Brain pericyte (primary cell): ENCODE data around the gene SMYD5.
A peak's percentile ranks its signal among the peaks of the same experiment; 100 is the strongest.

ENCODE experiments used
- DNase-seq: peaks from one replicate; pipeline ENCODE4 v3.0.0-alpha.2; 2012; ENCODE audit warnings: low read depth, low spot score

The SMYD5 gene

GRCh38 chr2:73205611-73206010, 8.4 kb upstream of the SMYD5 start:
- no peak for DNase-seq

GRCh38 chr2:73208258-73208657, 5.8 kb upstream of the SMYD5 start:
- no peak for DNase-seq

GRCh38 chr2:73210019-73210418, 4.0 kb upstream of the SMYD5 start:
- DNase-seq: no peak

GRCh38 chr2:73210696-73211095, 3.3 kb upstream of the SMYD5 start:
- no peak for DNase-seq

DNA sequence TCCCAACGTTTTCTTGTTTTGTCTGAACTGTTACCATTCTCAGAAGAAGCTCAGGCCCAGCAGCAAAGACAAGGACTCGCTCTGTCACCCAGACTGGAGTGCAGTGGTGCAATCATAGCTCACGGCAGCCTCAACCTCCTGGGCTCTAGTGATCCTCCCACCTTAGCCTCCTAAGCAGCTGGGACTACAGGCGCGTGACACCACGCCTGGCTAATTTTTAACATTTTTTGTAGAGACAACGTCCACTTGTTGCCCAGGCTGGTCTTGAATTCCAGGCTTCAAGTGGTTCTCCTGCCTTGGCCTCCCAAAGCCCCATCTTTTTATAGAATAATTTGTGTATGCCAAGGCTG, 2.0 kb upstream of the SMYD5 start:
- no peak for DNase-seq

GRCh38 chr2:73212448-73213176, 1.4 kb upstream of the SMYD5 start:
- peak; percentile 34 for DNase-seq

GRCh38 chr2:73215254-73215653, 1.2 kb downstream of the SMYD5 start:
- no peak for DNase-seq

DNA sequence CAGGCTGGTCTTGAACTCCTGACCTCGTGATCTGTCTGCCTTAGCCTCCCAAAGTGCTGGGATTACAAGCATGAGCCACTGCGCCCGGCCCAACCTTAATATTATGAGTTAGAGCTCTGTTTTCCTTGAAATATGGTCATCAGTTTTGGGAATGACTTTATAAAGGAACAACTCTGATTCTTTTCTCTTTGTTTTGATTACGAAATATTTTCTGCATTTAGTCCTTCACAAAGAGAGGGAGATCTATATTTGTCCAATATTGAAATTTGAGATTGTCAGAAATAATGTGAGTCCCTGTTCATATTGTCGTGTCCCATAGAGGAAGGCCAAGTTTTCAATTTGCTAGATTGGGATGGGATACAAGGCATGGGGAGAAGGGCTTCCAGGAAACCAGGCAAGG, 3.1 kb downstream of the SMYD5 start:
- no peak for DNase-seq

- DNase-seq: no peak
Measured at GRCh38 chr2:73217826-73218225, 3.8 kb downstream of the SMYD5 start.

DNA sequence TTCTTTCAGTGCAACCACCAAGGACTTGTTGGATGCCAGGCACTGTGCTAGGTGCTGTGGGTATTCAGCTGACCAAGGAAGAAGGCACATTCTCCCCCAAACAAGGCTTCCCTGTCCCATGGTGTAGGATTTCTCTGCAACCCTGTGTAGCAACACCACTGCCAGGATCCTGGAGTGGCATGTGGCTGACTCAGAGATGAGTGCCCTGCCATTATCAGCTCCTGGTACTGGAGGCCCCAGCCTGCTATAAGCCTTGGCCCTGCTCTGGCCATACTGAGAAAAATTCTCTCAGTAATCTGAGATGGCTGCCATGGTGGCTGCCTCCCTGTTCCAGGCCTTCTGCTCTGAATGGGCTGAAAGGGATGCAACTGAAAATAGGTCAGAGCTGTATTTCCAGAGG, 4.3 kb downstream of the SMYD5 start:
- no peak for DNase-seq

GRCh38 chr2:73223821-73224220, 9.8 kb downstream of the SMYD5 start:
- DNase-seq: no peak

- DNase-seq: no peak
Measured at GRCh38 chr2:73225513-73226360, 11.7 kb downstream of the SMYD5 start.

DNA sequence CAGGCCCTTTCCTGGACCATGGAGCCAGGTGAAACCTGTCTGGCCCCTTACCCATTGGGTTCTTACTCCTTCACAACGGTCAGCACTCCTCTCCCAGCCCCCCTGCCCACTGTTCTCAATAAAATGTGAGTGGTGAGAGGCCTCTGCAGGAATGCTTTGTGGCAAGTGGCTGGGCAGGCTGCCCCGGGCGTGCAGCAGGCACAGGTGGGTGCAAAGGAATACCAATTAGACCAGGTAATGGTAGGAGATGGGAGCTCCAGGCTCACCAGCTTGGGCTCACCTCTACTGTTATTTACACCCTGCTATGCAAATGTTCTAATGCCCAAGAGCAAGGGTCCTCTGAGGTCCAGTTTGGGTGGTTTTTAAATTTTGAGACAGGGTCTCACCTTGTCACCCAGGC, 13.0 kb downstream of the SMYD5 start:
- DNase-seq: no peak

DNA sequence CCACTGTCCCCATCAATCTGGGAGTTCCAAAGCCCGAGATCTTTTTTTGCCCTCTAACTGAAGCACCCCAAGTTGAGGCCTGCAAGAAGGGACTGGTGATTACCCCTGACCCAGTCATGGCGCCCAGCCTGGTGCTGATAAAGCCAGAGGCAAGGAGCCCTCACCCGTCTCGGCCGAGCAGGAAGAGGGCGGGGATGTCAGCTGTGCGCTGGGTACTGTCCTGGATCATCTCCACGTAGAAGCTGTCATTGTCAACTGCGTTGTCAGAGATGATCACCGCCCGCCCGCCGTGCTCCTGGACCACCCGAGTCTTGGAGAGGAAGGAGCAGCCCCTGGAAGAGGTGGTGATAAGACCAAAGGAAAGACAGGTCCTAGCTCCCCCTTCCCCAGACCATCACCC, 14.6 kb downstream of the SMYD5 start:
- no peak for DNase-seq

DNA sequence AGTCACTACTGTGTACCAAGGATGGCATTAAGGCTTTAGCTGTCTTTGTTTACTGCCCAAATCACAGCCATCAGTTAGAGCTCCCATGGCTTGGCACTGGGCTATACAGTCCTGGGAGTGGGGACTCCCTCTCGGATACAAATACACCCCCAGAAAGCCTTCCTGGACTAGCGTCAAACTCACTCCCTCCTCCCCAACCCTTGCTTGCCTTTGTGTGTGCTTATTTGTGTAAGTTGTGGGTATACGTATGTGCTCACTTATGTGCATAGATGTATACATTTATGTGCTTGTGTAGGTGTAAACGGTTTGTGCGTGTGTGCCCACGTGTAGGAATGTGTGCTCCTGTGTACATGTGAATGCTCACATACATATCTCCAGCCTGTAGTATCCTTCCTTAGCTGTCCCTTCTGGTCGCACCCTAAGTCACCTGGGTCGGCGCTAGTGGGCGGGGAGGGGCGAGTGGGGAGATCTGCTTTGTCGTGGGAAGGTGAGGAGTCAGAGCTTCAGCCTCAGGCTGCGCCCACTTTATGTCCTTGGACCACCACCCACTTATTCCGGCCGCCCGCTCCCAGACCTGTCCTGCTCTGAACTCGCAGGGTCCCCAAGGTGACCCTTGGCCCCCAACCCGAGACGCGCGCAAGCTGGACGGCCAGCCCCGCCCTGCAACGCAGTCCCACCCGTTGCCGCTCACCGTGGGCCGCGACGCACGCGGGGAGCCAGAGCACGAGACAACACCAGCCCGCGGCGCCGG, 18.5 kb downstream of the SMYD5 start:
- no peak for DNase-seq

- peak; percentile 98 for DNase-seq
Measured at GRCh38 chr2:73233154-73233931, 19.3 kb downstream of the SMYD5 start, which contains the start of gene PRADC1. PRADC1 (minus strand) TSS chr2:73233239; CDS start chr2:73233160, 79 bp downstream.

- DNase-seq: peak; percentile 69
Measured at GRCh38 chr2:73233932-73234832, 20.1 kb downstream of the SMYD5 start, which contains the start of gene CCT7. CCT7 (plus strand) TSS chr2:73234308; CDS start chr2:73234379, 71 bp downstream.

DNA sequence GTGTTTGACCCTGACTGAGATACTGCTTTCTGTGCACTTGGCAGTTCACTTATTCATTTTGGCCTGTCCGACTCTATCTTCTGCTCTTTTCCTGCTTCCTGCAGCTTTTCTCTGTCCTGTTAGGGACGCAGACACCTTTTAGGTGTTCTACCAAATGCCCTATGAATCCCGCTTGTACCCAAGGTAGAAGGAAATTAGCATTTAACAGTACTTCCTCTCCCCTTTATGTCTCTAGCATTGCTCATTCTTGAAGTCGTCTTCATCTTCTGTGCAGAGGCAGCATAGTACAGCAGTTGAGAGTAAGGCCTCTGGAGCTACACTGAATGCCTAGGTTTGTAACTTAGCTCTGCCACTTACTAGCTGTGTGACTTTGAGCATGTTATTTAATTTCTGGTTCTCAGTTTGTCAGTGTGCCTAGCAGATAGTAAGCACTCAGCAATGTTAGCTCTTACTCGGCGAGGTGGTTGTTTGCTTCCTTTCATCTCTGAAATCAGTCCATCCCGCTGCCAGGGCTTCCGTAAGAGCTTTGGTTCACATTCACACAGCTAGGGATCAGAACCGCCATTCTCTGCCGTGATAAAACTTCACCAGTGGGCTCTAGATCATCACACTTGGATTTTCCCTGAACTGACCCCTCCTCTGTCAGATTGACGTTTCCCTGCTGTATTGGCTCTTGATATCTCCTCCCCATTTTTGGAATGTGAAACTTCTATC, 21.4 kb downstream of the SMYD5 start:
- DNase-seq: no peak

DNA sequence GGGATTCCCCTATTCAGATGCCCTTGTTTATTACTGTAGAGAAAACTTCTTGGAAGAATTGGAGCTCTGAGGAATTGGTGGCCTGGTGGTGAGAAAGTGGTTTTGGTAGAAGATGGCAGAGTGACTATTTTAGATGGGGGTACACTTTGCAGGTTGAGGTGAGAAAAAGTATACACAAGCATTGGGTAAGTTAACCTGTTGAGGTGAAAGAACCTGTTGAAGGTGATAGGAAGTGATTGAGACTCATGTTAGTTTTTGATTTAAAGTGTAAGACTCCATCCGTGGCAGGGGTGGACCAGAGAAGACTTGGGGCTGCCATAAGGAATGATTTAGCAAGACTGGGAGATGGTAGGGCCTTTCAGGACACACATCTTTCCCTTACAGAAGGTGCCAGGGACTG, 23.1 kb downstream of the SMYD5 start:
- no peak for DNase-seq

DNA sequence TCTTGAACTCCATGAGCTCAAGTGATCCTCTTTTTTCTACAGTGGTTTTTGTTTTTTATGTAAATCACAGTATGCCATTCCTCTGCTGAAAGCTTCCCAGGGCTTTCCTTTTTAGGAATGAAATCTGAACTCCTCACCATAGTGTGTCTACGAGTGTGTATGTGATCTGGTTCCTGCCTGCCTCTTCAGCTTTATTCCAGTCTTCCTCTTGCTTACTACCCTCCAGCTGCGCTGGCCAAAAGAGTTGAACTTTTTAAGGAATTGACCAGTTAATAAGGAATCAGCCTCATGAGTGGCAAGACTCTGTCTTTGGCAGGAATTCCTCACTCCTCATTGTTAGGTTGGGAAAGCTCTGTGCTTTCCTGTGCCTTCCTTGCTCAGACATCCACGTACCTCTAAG, 24.1 kb downstream of the SMYD5 start:
- no peak for DNase-seq
